Suprapubic skin (tissue), 4 donors: Measurements from ENCODE around the gene RPL31. TPM values are rescaled to one million over a fixed set of nuclear protein-coding genes. Genes with fewer than 3 reads are reported as not detected.

Source experiments
- DNase-seq, 2 donors: peaks; one replicate each; pipeline ENCODE4 v3.0.0-alpha.2; 2019; ENCODE audit warnings: low spot score in 2 of 2
- H3K27ac ChIP-seq: fragments of 200-600 bp; sonication (generic); one replicate; pipeline ENCODE4 v1.5.1; 2019
- H3K27me3 ChIP-seq: fragments of 200-600 bp; sonication (generic); one replicate; pipeline ENCODE4 v1.5.1; 2019
- H3K36me3 ChIP-seq: fragments of 200-600 bp; sonication (generic); one replicate; pipeline ENCODE4 v1.5.1; 2019
- H3K4me1 ChIP-seq: fragments of 200-600 bp; sonication (generic); one replicate; pipeline ENCODE4 v1.5.1; 2019
- H3K4me3 ChIP-seq: fragments of 200-600 bp; sonication (generic); one replicate; pipeline ENCODE4 v1.5.1; 2019; ENCODE audit warnings: mild to moderate bottlenecking
- H3K9me3 ChIP-seq: fragments of 200-600 bp; sonication (generic); one replicate; pipeline ENCODE4 v1.5.1; 2019
- EP300 ChIP-seq: sonication (generic); formaldehyde crosslinking; IDR thresholded peaks from one replicate; pipeline ENCODE4 v1.6.1; 2017; ENCODE audit warnings: antibody characterized with exemption
- POLR2A ChIP-seq, 2 donors: fragments of 450-650 bp; IDR thresholded peaks; one replicate each; pipeline ENCODE4 v1.6.1; 2017; ENCODE audit warnings: antibody characterized with exemption in 2 of 2, mild to moderate bottlenecking in 2 of 2, moderate library complexity in 2 of 2
- POLR2AphosphoS5 ChIP-seq, 3 donors: sonication (generic); formaldehyde crosslinking; IDR thresholded peaks; one replicate each; pipeline ENCODE4 v1.6.1; 2017; ENCODE audit warnings: antibody characterized with exemption in 3 of 3
- WGBS: methylation state at CpG from one replicate; pipeline ENCODE4 v1.1.5; 2018; 5-methylcytosine and 5-hydroxymethylcytosine counted together
- total RNA-seq, 4 donors: library from RNA; depleted of rRNA; stranded (reverse); fragments of >200 nt; gene quantifications; one replicate each; pipeline ENCODE4 v1.1.0, GENCODE V29; 2016
- TF ChIP-seq, protein P1 (sequence below), 2 donors: fragments of 200-600 bp in 1 of 2; fragments of 450-650 bp in 1 of 2; sonication (generic) in 1 of 2; IDR thresholded peaks; one replicate each; pipeline ENCODE4 v1.5.1; 2016 to 2019; ENCODE audit warnings: antibody characterized with exemption in 2 of 2, mild to moderate bottlenecking in 1 of 2, moderate library complexity in 1 of 2

RPL31 gene
- total RNA-seq, 4 donors from 2014 or later: 1,149 to 1,835 (median 1,682) TPM

- no peak overlapping the region for H3K27ac ChIP-seq
- DNase-seq: no peak
Measured at GRCh38 chr2:101038455-101039255, 36.6 kb downstream of the RPL31 start.

GRCh38 chr2:101040072-101040471, 38.0 kb downstream of the RPL31 start:
- H3K4me3 ChIP-seq: no peak overlapping the region
- no peaks in the 10 kb centered on the region for H3K4me1 ChIP-seq
- H3K36me3 ChIP-seq: peaks cover 46% of the 10 kb centered on the region
- WGBS: 86% methylated on average over 13 of the region's 13 CpGs
- no peaks in the 10 kb centered on the region for H3K9me3 ChIP-seq
- TF ChIP-seq POLR2AphosphoS5 (IDR thresholded peaks at IDR 0.05): no peak
- TF ChIP-seq EP300: no peak
- TF ChIP-seq, protein P1, sequence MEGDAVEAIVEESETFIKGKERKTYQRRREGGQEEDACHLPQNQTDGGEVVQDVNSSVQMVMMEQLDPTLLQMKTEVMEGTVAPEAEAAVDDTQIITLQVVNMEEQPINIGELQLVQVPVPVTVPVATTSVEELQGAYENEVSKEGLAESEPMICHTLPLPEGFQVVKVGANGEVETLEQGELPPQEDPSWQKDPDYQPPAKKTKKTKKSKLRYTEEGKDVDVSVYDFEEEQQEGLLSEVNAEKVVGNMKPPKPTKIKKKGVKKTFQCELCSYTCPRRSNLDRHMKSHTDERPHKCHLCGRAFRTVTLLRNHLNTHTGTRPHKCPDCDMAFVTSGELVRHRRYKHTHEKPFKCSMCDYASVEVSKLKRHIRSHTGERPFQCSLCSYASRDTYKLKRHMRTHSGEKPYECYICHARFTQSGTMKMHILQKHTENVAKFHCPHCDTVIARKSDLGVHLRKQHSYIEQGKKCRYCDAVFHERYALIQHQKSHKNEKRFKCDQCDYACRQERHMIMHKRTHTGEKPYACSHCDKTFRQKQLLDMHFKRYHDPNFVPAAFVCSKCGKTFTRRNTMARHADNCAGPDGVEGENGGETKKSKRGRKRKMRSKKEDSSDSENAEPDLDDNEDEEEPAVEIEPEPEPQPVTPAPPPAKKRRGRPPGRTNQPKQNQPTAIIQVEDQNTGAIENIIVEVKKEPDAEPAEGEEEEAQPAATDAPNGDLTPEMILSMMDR (IDR thresholded peaks at IDR 0.05): no peak
- no peak for TF ChIP-seq POLR2A (IDR thresholded peaks at IDR 0.05)
- H3K27ac ChIP-seq: no peak overlapping the region
- DNase-seq: peak in 1 of 2 donors; percentile 53
- H3K27me3 ChIP-seq: no peaks in the 10 kb centered on the region

More at GRCh38 chr2:101038455-101039255, 36.6 kb downstream of the RPL31 start:
- H3K27me3 ChIP-seq: no peaks in the 10 kb centered on the region
- TF ChIP-seq, protein P1 (IDR thresholded peaks at IDR 0.05): peak; percentile 22 to 56
- no peak for TF ChIP-seq POLR2A (IDR thresholded peaks at IDR 0.05)
- H3K4me1 ChIP-seq: no peaks in the 10 kb centered on the region
- 90% methylated on average over 21 of the region's 21 CpGs for WGBS
- peaks cover 58% of the 10 kb centered on the region for H3K36me3 ChIP-seq
- H3K4me3 ChIP-seq: no peak overlapping the region
- no peaks in the 10 kb centered on the region for H3K9me3 ChIP-seq

- Histone ChIP-seq H3K27me3 (no peaks in the 10 kb centered on the region), H3K4me3 (no peak overlapping the region), H3K36me3 (peaks cover 40% of the 10 kb centered on the region), H3K9me3 (no peaks in the 10 kb centered on the region), H3K4me1 (no peaks in the 10 kb centered on the region), H3K27ac (no peak overlapping the region)
- TF ChIP-seq EP300 (no peak), POLR2AphosphoS5 (IDR thresholded peaks at IDR 0.05) (no peak), POLR2A (IDR thresholded peaks at IDR 0.05) (no peak)
- TF ChIP-seq, protein P1 (IDR thresholded peaks at IDR 0.05): no peak
- no peak for DNase-seq
- 97% methylated on average over 6 of the region's 6 CpGs for WGBS
Measured at GRCh38 chr2:101040761-101041160, 38.7 kb downstream of the RPL31 start.

GRCh38 chr2:101041413-101041812, 39.3 kb downstream of the RPL31 start:
- TF ChIP-seq POLR2AphosphoS5 (IDR thresholded peaks at IDR 0.05) (no peak), EP300 (no peak), POLR2A (IDR thresholded peaks at IDR 0.05) (no peak)
- TF ChIP-seq, protein P1 (IDR thresholded peaks at IDR 0.05): no peak
- Histone ChIP-seq H3K36me3 (peaks cover 37% of the 10 kb centered on the region), H3K27me3 (no peaks in the 10 kb centered on the region), H3K9me3 (no peaks in the 10 kb centered on the region), H3K4me1 (no peaks in the 10 kb centered on the region), H3K4me3 (no peak overlapping the region), H3K27ac (no peak overlapping the region)
- 86% methylated on average over 4 of the region's 4 CpGs for WGBS
- no peak for DNase-seq

DNA sequence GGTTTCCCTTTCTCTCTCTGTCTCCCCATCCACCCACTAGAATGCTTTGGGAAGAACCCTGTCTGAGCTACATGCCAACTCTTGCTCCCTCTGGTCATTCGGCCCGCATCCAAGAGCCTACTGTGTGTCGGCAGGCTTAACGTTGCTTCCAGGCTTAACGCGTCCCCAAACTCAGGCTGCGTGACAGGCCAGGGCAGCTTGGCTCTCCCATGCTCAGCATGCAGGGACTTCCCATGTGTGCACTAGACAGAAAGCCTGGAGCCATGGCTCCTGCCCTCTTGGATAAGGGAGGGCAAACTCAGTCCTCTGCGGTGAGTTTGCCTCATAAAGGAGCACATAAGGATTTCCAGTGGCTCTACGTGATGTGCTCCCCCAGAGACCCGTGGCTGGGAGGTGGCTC, 43.2 kb downstream of the RPL31 start:
- WGBS: 86% methylated on average over 10 of the region's 10 CpGs
- no peaks in the 10 kb centered on the region for H3K9me3 ChIP-seq
- H3K27ac ChIP-seq: no peak overlapping the region
- peak in 1 of 2 donors; percentile 65 for DNase-seq
- peaks cover 18% of the 10 kb centered on the region for H3K4me1 ChIP-seq
- H3K27me3 ChIP-seq: no peaks in the 10 kb centered on the region
- peaks cover 19% of the 10 kb centered on the region for H3K36me3 ChIP-seq
- no peak overlapping the region for H3K4me3 ChIP-seq
- TF ChIP-seq, protein P1 (IDR thresholded peaks at IDR 0.05): no peak
- TF ChIP-seq POLR2A (IDR thresholded peaks at IDR 0.05) (no peak), POLR2AphosphoS5 (IDR thresholded peaks at IDR 0.05) (no peak), EP300 (no peak)
